Loucy (cell line): ENCODE data around the gene COMMD10.

ENCODE experiments used
- H2AFZ ChIP-seq: fragments of 200-600 bp; sonication (generic); 2 replicates; pipeline ENCODE4 v1.6.0; 2016; ENCODE audit warnings: antibody characterized with exemption, mild to moderate bottlenecking, low read length, moderate library complexity
- H3F3A ChIP-seq: fragments of 200-600 bp; 2 replicates; pipeline ENCODE4 v1.6.0; 2016; ENCODE audit warnings: antibody characterized with exemption, low read depth, mild to moderate bottlenecking
- H3K27me3 ChIP-seq: fragments of 200-600 bp; sonication (generic); 2 replicates; pipeline ENCODE4 v1.6.1; 2014; ENCODE audit warnings: low read length, mild to moderate bottlenecking; ENCODE audit not compliant: insufficient read depth, poor library complexity, severe bottlenecking
- H3K36me3 ChIP-seq: fragments of 200-600 bp; sonication (generic); 2 replicates; pipeline ENCODE4 v1.6.1; 2016; ENCODE audit warnings: low read length; ENCODE audit not compliant: insufficient read depth
- H3K4me1 ChIP-seq: fragments of 200-600 bp; sonication (generic); 2 replicates; pipeline ENCODE4 v1.5.1; 2014; ENCODE audit warnings: low read length, mild to moderate bottlenecking; ENCODE audit not compliant: insufficient read depth, poor library complexity, severe bottlenecking
- H3K4me2 ChIP-seq: fragments of 200-600 bp; sonication (generic); 2 replicates; pipeline ENCODE4 v1.6.0; 2014; ENCODE audit warnings: antibody characterized with exemption, low read length, low read depth, mild to moderate bottlenecking; ENCODE audit not compliant: poor library complexity, severe bottlenecking
- H3K4me3 ChIP-seq: fragments of 200-600 bp; sonication (generic); 2 replicates; pipeline ENCODE4 v1.5.1; 2014; ENCODE audit warnings: low read length, mild to moderate bottlenecking, mixed read lengths; ENCODE audit not compliant: poor library complexity, severe bottlenecking
- H3K79me2 ChIP-seq: fragments of 200-600 bp; sonication (generic); 2 replicates; pipeline ENCODE4 v1.6.1; 2014; ENCODE audit warnings: low read length; ENCODE audit not compliant: insufficient read depth
- H3K9ac ChIP-seq: fragments of 200-600 bp; sonication (generic); 2 replicates; pipeline ENCODE4 v1.6.0; 2014; ENCODE audit warnings: mild to moderate bottlenecking, low read depth, low read length, moderate library complexity; ENCODE audit not compliant: poor library complexity, severe bottlenecking
- H3K9me2 ChIP-seq: fragments of 200-600 bp; sonication (generic); replicated peaks from 2 replicates; pipeline ENCODE4 v1.6.1; 2016; ENCODE audit warnings: low read depth, low read length, mixed read lengths
- H3K9me3 ChIP-seq: fragments of 200-600 bp; sonication (generic); 2 replicates; pipeline ENCODE4 v1.6.1; 2014; ENCODE audit warnings: mild to moderate bottlenecking, antibody characterized with exemption, low read length, low read depth; ENCODE audit not compliant: insufficient read depth
- H4K20me1 ChIP-seq: fragments of 200-600 bp; sonication (generic); 2 replicates; pipeline ENCODE4 v1.6.0; 2014; ENCODE audit warnings: antibody characterized with exemption, low read length, mild to moderate bottlenecking; ENCODE audit not compliant: insufficient read depth, poor library complexity, severe bottlenecking
- EZH2phosphoT487 ChIP-seq: fragments of 200-600 bp; IDR thresholded peaks from 2 replicates; pipeline ENCODE4 v1.6.1; 2018; ENCODE audit warnings: antibody characterized with exemption, mild to moderate bottlenecking, moderate library complexity, borderline replicate concordance
- TF ChIP-seq, protein P1 (sequence below): fragments of 200-600 bp; sonication (generic); conservative IDR thresholded peaks from 2 replicates; pipeline ENCODE4 v1.5.1; 2014; ENCODE audit warnings: mild to moderate bottlenecking, antibody characterized with exemption, low read length

Gene COMMD10

DNA sequence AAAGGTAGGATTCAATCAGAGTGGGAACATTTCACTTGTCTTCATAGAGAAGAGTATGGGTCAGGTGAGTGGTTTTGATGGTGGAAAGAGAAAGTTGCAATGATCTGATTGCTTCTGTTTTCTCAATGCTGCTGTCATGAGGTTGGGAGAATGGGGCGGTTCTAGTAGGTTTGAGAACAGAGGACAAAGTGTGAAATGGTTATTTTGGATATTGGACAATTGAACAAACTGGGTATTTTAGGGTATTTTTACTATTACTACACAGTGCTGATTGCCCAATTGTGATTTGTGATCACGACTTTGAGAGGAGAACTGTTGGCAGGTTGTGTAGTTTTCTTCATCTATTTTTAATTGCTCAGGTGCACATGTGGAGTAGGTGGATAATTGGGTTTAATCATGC, 60.2 kb downstream of the COMMD10 start:
- no peak overlapping the region for H2AFZ ChIP-seq
- H3K4me2 ChIP-seq: no peak overlapping the region
- no peaks in the 10 kb centered on the region for H4K20me1 ChIP-seq
- no peaks in the 10 kb centered on the region for H3K9me2 ChIP-seq
- H3K27me3 ChIP-seq: no peaks in the 10 kb centered on the region
- no peak overlapping the region for H3K9ac ChIP-seq
- no peaks in the 10 kb centered on the region for H3F3A ChIP-seq
- H3K79me2 ChIP-seq: no peaks in the 10 kb centered on the region
- no peaks in the 10 kb centered on the region for H3K36me3 ChIP-seq
- no peak overlapping the region for H3K4me3 ChIP-seq
- H3K4me1 ChIP-seq: no peaks in the 10 kb centered on the region
- TF ChIP-seq, protein P1, sequence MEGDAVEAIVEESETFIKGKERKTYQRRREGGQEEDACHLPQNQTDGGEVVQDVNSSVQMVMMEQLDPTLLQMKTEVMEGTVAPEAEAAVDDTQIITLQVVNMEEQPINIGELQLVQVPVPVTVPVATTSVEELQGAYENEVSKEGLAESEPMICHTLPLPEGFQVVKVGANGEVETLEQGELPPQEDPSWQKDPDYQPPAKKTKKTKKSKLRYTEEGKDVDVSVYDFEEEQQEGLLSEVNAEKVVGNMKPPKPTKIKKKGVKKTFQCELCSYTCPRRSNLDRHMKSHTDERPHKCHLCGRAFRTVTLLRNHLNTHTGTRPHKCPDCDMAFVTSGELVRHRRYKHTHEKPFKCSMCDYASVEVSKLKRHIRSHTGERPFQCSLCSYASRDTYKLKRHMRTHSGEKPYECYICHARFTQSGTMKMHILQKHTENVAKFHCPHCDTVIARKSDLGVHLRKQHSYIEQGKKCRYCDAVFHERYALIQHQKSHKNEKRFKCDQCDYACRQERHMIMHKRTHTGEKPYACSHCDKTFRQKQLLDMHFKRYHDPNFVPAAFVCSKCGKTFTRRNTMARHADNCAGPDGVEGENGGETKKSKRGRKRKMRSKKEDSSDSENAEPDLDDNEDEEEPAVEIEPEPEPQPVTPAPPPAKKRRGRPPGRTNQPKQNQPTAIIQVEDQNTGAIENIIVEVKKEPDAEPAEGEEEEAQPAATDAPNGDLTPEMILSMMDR: no peak
- no peak for TF ChIP-seq EZH2phosphoT487
- no peaks in the 10 kb centered on the region for H3K9me3 ChIP-seq

DNA sequence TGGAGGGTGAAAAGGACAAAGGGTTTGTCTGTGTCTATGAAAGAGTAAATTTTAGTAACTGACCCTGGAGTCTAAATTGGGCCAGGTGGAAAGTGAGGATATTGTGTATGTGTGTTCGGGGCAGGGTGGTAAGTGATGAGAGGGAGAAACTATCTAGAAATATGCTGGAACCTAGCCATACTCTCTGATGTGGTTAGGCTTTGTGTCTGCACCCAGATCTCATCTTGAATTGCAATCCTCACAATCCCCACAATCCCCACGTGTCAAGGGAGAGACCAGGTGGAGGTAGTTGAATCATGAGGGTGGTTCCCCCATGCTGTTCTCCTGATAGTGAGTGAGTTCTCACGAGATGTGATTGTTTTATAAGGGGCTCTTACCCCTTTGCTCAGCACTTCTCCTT, 60.6 kb downstream of the COMMD10 start:
- TF ChIP-seq EZH2phosphoT487: no peak
- TF ChIP-seq, protein P1: no peak
- no peak overlapping the region for H3K4me2 ChIP-seq
- no peaks in the 10 kb centered on the region for H3F3A ChIP-seq

DNA sequence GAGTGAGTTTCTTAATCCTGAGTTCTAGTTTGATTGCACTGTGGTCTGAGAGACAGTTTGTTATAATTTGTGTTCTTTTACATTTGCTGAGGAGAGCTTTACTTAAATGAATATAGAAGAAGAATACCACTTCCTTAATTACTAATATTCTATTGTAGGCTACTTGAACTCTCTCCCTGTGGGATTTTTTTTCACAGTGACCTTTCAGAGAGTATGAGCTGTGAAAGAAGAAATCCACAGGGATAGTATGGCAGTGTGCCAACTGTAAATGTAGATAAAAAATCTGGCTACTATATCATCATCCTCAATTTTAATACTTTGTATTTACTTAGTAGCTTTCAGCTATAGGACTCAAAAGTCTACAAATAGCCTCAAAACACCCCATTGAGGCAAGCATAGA, 67.3 kb downstream of the COMMD10 start:
- Histone ChIP-seq H3K36me3 (no peaks in the 10 kb centered on the region), H3K4me3 (no peak overlapping the region), H3F3A (no peaks in the 10 kb centered on the region), H3K9ac (no peak overlapping the region), H4K20me1 (no peaks in the 10 kb centered on the region), H3K27me3 (no peaks in the 10 kb centered on the region), H3K4me1 (peaks cover 6% of the 10 kb centered on the region), H3K9me3 (no peaks in the 10 kb centered on the region), H3K9me2 (no peaks in the 10 kb centered on the region), H3K4me2 (no peak overlapping the region), H2AFZ (no peak overlapping the region), H3K79me2 (no peaks in the 10 kb centered on the region)
- TF ChIP-seq, protein P1: no peak
- TF ChIP-seq EZH2phosphoT487: no peak

More for the DNA sequence above, 60.6 kb downstream of the COMMD10 start:
- H3K9me2 ChIP-seq: no peaks in the 10 kb centered on the region
- H4K20me1 ChIP-seq: no peaks in the 10 kb centered on the region
- H3K4me3 ChIP-seq: no peak overlapping the region
- H3K4me1 ChIP-seq: no peaks in the 10 kb centered on the region
- H3K9me3 ChIP-seq: no peaks in the 10 kb centered on the region
- no peaks in the 10 kb centered on the region for H3K79me2 ChIP-seq
- H3K9ac ChIP-seq: no peak overlapping the region
- H3K36me3 ChIP-seq: no peaks in the 10 kb centered on the region
- H3K27me3 ChIP-seq: no peaks in the 10 kb centered on the region
- no peak overlapping the region for H2AFZ ChIP-seq
